WTC11 (cell line): Measurements from ENCODE around the gene SMIM22. TPM values are rescaled to one million over a fixed set of nuclear protein-coding genes. Genes with fewer than 3 reads are reported as not detected.

ENCODE experiments used
- ATAC-seq: fragments of 200-7000 bp; cut with Tn5 transposase; 2 replicates; pipeline ENCODE4 v1.10.0; 2021; ENCODE audit warnings: mild to moderate bottlenecking, moderate library complexity
- CTCF ChIA-PET: fragments of 300-600 bp; sonication (Branson Sonifier 250); formaldehyde crosslinking; loops from one replicate; lab custom pipeline; 2021; ENCODE audit warnings: antibody characterized with exemption; lab: Charles Lee
- POLR2A ChIA-PET: fragments of 350-600 bp; sonication (Branson Sonifier 250); formaldehyde crosslinking; loops from one replicate; lab custom pipeline; 2021; ENCODE audit warnings: antibody characterized with exemption; lab: Charles Lee
- DNase-seq: peaks from one replicate; pipeline ENCODE4 v3.0.0; 2021; ENCODE audit warnings: low spot score
- H3K27ac Mint-ChIP-seq: 2 replicates; pipeline ENCODE4 v1.8.0; 2021; ENCODE audit warnings: mixed read lengths
- H3K27me3 Mint-ChIP-seq: 2 replicates; pipeline ENCODE4 v1.8.0; 2021; ENCODE audit warnings: low read depth, mild to moderate bottlenecking, moderate library complexity, mixed read lengths
- H3K36me3 Mint-ChIP-seq: 2 replicates; pipeline ENCODE4 v1.8.0; 2021; ENCODE audit warnings: mixed read lengths
- H3K4me1 Mint-ChIP-seq: 2 replicates; pipeline ENCODE4 v1.8.0; 2022; ENCODE audit warnings: mixed read lengths
- H3K4me3 Mint-ChIP-seq: 2 replicates; pipeline ENCODE4 v1.8.0; 2021; ENCODE audit warnings: mild to moderate bottlenecking, moderate library complexity, mixed read lengths
- H3K9me3 Mint-ChIP-seq: 2 replicates; pipeline ENCODE4 v1.8.0; 2021; ENCODE audit warnings: mixed read lengths
- AR ChIP-seq: fragments of 250-450 bp; sonication (Bioruptor Pico); IDR thresholded peaks from 2 replicates; pipeline ENCODE4 v1.9.0; 2021; ENCODE audit warnings: mild to moderate bottlenecking
- ATF3 ChIP-seq: sonication (generic); formaldehyde crosslinking; conservative IDR thresholded peaks from 2 replicates; pipeline ENCODE4 v1.8.1; 2022; ENCODE audit warnings: mild to moderate bottlenecking, missing genetic modification reagents
- CDX4 ChIP-seq: fragments of 250-450 bp; sonication (Bioruptor Pico); IDR thresholded peaks from 2 replicates; pipeline ENCODE4 v1.9.0; 2021; ENCODE audit warnings: moderate library complexity, mild to moderate bottlenecking, inconsistent platforms, borderline replicate concordance
- ESRRA ChIP-seq: sonication (generic); formaldehyde crosslinking; IDR thresholded peaks from 2 replicates; pipeline ENCODE4 v1.8.1; 2022; ENCODE audit warnings: mild to moderate bottlenecking, missing genetic modification reagents, borderline replicate concordance
- HMGA2 ChIP-seq: fragments of 250-450 bp; sonication (Bioruptor Pico); IDR thresholded peaks from 2 replicates; pipeline ENCODE4 v1.4.0; 2021; ENCODE audit warnings: mild to moderate bottlenecking, moderate library complexity
- IRF2 ChIP-seq: sonication (generic); formaldehyde crosslinking; IDR thresholded peaks from 2 replicates; pipeline ENCODE4 v1.8.0; 2022; ENCODE audit warnings: low read depth, missing genetic modification reagents, borderline replicate concordance
- MXD4 ChIP-seq: fragments of 250-450 bp; sonication (Bioruptor Pico); IDR thresholded peaks from 2 replicates; pipeline ENCODE4 v1.8.0; 2021; ENCODE audit warnings: mild to moderate bottlenecking, moderate library complexity, borderline replicate concordance
- MYBL2 ChIP-seq: sonication (generic); formaldehyde crosslinking; IDR thresholded peaks from 2 replicates; pipeline ENCODE4 v1.8.1; 2023; ENCODE audit warnings: mild to moderate bottlenecking, moderate library complexity, missing genetic modification reagents
- NFYB ChIP-seq: sonication (generic); formaldehyde crosslinking; conservative IDR thresholded peaks from 2 replicates; pipeline ENCODE4 v1.8.0; 2022; ENCODE audit warnings: low read depth, missing genetic modification reagents
- NR2C2 ChIP-seq: sonication (generic); formaldehyde crosslinking; IDR thresholded peaks from 2 replicates; pipeline ENCODE4 v1.8.0; 2022; ENCODE audit warnings: mild to moderate bottlenecking, missing genetic modification reagents
- NR3C1 ChIP-seq: sonication (generic); formaldehyde crosslinking; conservative IDR thresholded peaks from 2 replicates; pipeline ENCODE4 v1.8.1; 2023; ENCODE audit warnings: low read depth, mild to moderate bottlenecking, missing genetic modification reagents
- SOX15 ChIP-seq: fragments of 250-450 bp; sonication (Bioruptor Pico); IDR thresholded peaks from 2 replicates; pipeline ENCODE4 v1.9.0; 2021; ENCODE audit warnings: mild to moderate bottlenecking
- TEAD4 ChIP-seq: sonication (generic); formaldehyde crosslinking; IDR thresholded peaks from 2 replicates; pipeline ENCODE4 v1.8.0; 2022; ENCODE audit warnings: mild to moderate bottlenecking, missing genetic modification reagents
- ZMAT4 ChIP-seq: fragments of 250-450 bp; sonication (Bioruptor Pico); IDR thresholded peaks from 2 replicates; pipeline ENCODE4 v1.9.0; 2021; ENCODE audit warnings: mild to moderate bottlenecking
- ZNF263 ChIP-seq: sonication (generic); formaldehyde crosslinking; IDR thresholded peaks from 2 replicates; pipeline ENCODE4 v1.8.1; 2022; ENCODE audit warnings: low read depth, mild to moderate bottlenecking, moderate library complexity, missing genetic modification reagents
- ZNF425 ChIP-seq: fragments of 250-450 bp; sonication (Bioruptor Pico); conservative IDR thresholded peaks from 2 replicates; pipeline ENCODE4 v1.9.0; 2021; ENCODE audit warnings: mild to moderate bottlenecking
- ZNF512 ChIP-seq: sonication (generic); formaldehyde crosslinking; IDR thresholded peaks from 2 replicates; pipeline ENCODE4 v1.8.1; 2022; ENCODE audit warnings: missing genetic modification reagents, borderline replicate concordance
- ZNF532 ChIP-seq: fragments of 250-450 bp; sonication (Bioruptor Pico); IDR thresholded peaks from 2 replicates; pipeline ENCODE4 v1.9.0; 2021; ENCODE audit warnings: mild to moderate bottlenecking, borderline replicate concordance
- ZNF671 ChIP-seq: fragments of 250-450 bp; sonication (Bioruptor Pico); IDR thresholded peaks from 2 replicates; pipeline ENCODE4 v1.8.0; 2021; ENCODE audit warnings: mild to moderate bottlenecking
- total RNA-seq: library from RNA; stranded (reverse); gene quantifications from 3 replicates; pipeline ENCODE4 v1.2.3, GENCODE V29; 2021

SMIM22 gene
- total RNA-seq, 1 experiment from 2014 or later = not detected

GRCh38 chr16:4760221-4760910 lies 34.8 kb upstream of the SMIM22 start:
- DNase-seq (no peak), ATAC-seq (no peak)
- no peak overlapping the region for H3K4me3 Mint-ChIP-seq
- peaks cover 54% of the 10 kb centered on the region for H3K36me3 Mint-ChIP-seq
- ChIA-PET CTCF (interaction anchor here (0.7 to 1.1 kb wide), 4 partner anchors 8 to 66 kb away, joined by 3 to 4 read pairs (median 4); no protein-coding TSS in a partner anchor), POLR2A (interaction anchor here (0.6 kb wide), 1 partner anchor 226 kb away, joined by 3 read pairs; no protein-coding TSS in a partner anchor)
- TF ChIP-seq TEAD4 (CRISPR knock-in tag) (no peak), MXD4 (CRISPR knock-in tag) (no peak), ZNF263 (CRISPR knock-in tag) (no peak), NR2C2 (CRISPR knock-in tag) (no peak), AR (CRISPR knock-in tag) (no peak), IRF2 (no peak), ZNF425 (CRISPR knock-in tag) (no peak), ZNF671 (no peak), ZMAT4 (CRISPR knock-in tag) (no peak), MYBL2 (CRISPR knock-in tag) (no peak), HMGA2 (CRISPR knock-in tag) (no peak), ATF3 (CRISPR knock-in tag) (no peak), NFYB (no peak), ZNF532 (CRISPR knock-in tag) (no peak)
- no peaks in the 10 kb centered on the region for H3K4me1 Mint-ChIP-seq
- H3K27me3 Mint-ChIP-seq = no peaks in the 10 kb centered on the region
- H3K27ac Mint-ChIP-seq = no peak overlapping the region
- H3K9me3 Mint-ChIP-seq = peaks cover 6% of the 10 kb centered on the region

GRCh38 chr16:4762205-4762604 lies 33.0 kb upstream of the SMIM22 start:
- H3K27ac Mint-ChIP-seq = no peak overlapping the region
- ATAC-seq (no peak), DNase-seq (no peak)
- ChIA-PET POLR2A (no interaction called here), CTCF (interaction anchor here (0.9 kb wide), 1 partner anchor 28 kb away, joined by 3 read pairs; the partner anchor contains the start of genes ANKS3 and DNAAF8)
- no peak for TF ChIP-seq MYBL2 (CRISPR knock-in tag)
- no peak for TF ChIP-seq SOX15 (CRISPR knock-in tag)
- TF ChIP-seq ESRRA = no peak
- TF ChIP-seq NR3C1 (CRISPR knock-in tag) = no peak
- TF ChIP-seq ZNF512 (CRISPR knock-in tag) = no peak
- TF ChIP-seq CDX4 (CRISPR knock-in tag) = no peak
- H3K36me3 Mint-ChIP-seq = peaks cover 36% of the 10 kb centered on the region
- H3K4me3 Mint-ChIP-seq = no peak overlapping the region
- H3K27me3 Mint-ChIP-seq = no peaks in the 10 kb centered on the region
- H3K4me1 Mint-ChIP-seq = peaks cover 6% of the 10 kb centered on the region
- H3K9me3 Mint-ChIP-seq = no peaks in the 10 kb centered on the region
